HuH-7.5 (cell line): ENCODE results near the gene CYP2B6.
"Not testable (repeated sequence)": the region's sequence is repeated elsewhere in the genome, so short reads cannot be mapped to it uniquely, and the experiment has no call there.

Experiments
- DNase-seq: peaks from one replicate; pipeline ENCODE4 v3.0.0; 2011; ENCODE audit warnings: low spot score

CYP2B6 gene

GRCh38 chr19:40990972-40991381 is at the start of gene CYP2B6:
Gene CYP2B6 (plus strand): TSS chr19:40991282. CDS start chr19:40991306, 24 bp downstream.
- no peak for DNase-seq

GRCh38 chr19:40941481-40942219 is 49.4 kb upstream of the CYP2B6 start:
- no peak for DNase-seq

GRCh38 chr19:40945645-40946044 is 45.4 kb upstream of the CYP2B6 start:
- DNase-seq = no peak

GRCh38 chr19:40947114-40947513 is 44.0 kb upstream of the CYP2B6 start:
- no peak for DNase-seq

GRCh38 chr19:40947573-40947972 is 43.5 kb upstream of the CYP2B6 start:
- no peak for DNase-seq

- DNase-seq = no peak
These were observed 42.3 kb upstream of the CYP2B6 start for GRCh38 chr19:40948580-40949299.

GRCh38 chr19:40954573-40954972 is 36.5 kb upstream of the CYP2B6 start:
- DNase-seq = no peak

GRCh38 chr19:40959338-40959737 is 31.7 kb upstream of the CYP2B6 start:
- DNase-seq = no peak

GRCh38 chr19:40960062-40960685 is 30.9 kb upstream of the CYP2B6 start:
- DNase-seq = no peak

- DNase-seq = no peak
These were observed 30.3 kb upstream of the CYP2B6 start for GRCh38 chr19:40960780-40961179.

- DNase-seq = no peak
These were observed 28.6 kb upstream of the CYP2B6 start for GRCh38 chr19:40962460-40962961.

GRCh38 chr19:40964361-40964760 is 26.7 kb upstream of the CYP2B6 start:
- not testable (repeated sequence) for DNase-seq

- DNase-seq = not testable (repeated sequence)
These were observed 25.7 kb upstream of the CYP2B6 start for GRCh38 chr19:40965351-40965750.

- not testable (repeated sequence) for DNase-seq
These were observed 24.5 kb upstream of the CYP2B6 start for GRCh38 chr19:40966591-40966990.

GRCh38 chr19:40968065-40968464 is 23.0 kb upstream of the CYP2B6 start:
- not testable (repeated sequence) for DNase-seq

GRCh38 chr19:40969721-40970120 is 21.4 kb upstream of the CYP2B6 start:
- not testable (repeated sequence) for DNase-seq

GRCh38 chr19:40970396-40971345 is 20.4 kb upstream of the CYP2B6 start:
- not testable (repeated sequence) for DNase-seq

GRCh38 chr19:40974633-40975037 is 16.4 kb upstream of the CYP2B6 start:
- peak; percentile 63 for DNase-seq

GRCh38 chr19:40976134-40976533 is 14.9 kb upstream of the CYP2B6 start:
- no peak for DNase-seq

- DNase-seq = no peak
These were observed 14.4 kb upstream of the CYP2B6 start for GRCh38 chr19:40976724-40977123.

GRCh38 chr19:40979759-40980158 is 11.3 kb upstream of the CYP2B6 start:
- DNase-seq = not testable (repeated sequence)
